Activated naive CD4-positive, alpha-beta T cell treated with anti-CD3 and anti-CD28 coated beads for 36 hours (primary cell): ENCODE data around the gene CCT6B. TPM values are rescaled to one million over a fixed set of nuclear protein-coding genes. Genes with fewer than 3 reads are reported as not detected.
"Not testable (repeated sequence)": the region's sequence is repeated elsewhere in the genome, so short reads cannot be mapped to it uniquely, and the experiment has no call there.

Experiments used
- CTCF ChIA-PET: fragments of 350-600 bp; sonication (Branson Sonifier 250); formaldehyde crosslinking; loops from one replicate; lab custom pipeline; 2021; ENCODE audit warnings: antibody characterized with exemption; lab: Charles Lee
- DNase-seq: peaks from one replicate; pipeline ENCODE4 v3.0.0-alpha.2; 2020
- H3K27ac Mint-ChIP-seq: one replicate; pipeline ENCODE4 v1.8.0; 2021; ENCODE audit warnings: mild to moderate bottlenecking, mixed read lengths
- H3K27me3 Mint-ChIP-seq: one replicate; pipeline ENCODE4 v1.8.0; 2021; ENCODE audit warnings: low read depth, mixed read lengths
- H3K36me3 Mint-ChIP-seq: one replicate; pipeline ENCODE4 v1.8.0; 2021; ENCODE audit warnings: low read depth, mixed read lengths
- H3K4me1 Mint-ChIP-seq: one replicate; pipeline ENCODE4 v1.8.0; 2021; ENCODE audit warnings: low read depth, mixed read lengths
- H3K4me3 Mint-ChIP-seq: one replicate; pipeline ENCODE4 v1.8.0; 2021; ENCODE audit warnings: mild to moderate bottlenecking, moderate library complexity, mixed read lengths
- H3K9me3 Mint-ChIP-seq: one replicate; pipeline ENCODE4 v1.8.0; 2021; ENCODE audit warnings: mixed read lengths
- intact Hi-C: fragments of 100-400 bp; cut with micrococcal nuclease; formaldehyde crosslinking; loops from one replicate; pipeline ENCODE4 v1.15.1; 2023
- total RNA-seq, 2 experiments: library from RNA; stranded (reverse); gene quantifications; one replicate each; pipeline ENCODE4 v1.2.3, GENCODE V29; 2021

The CCT6B gene
- total RNA-seq, 2 experiments from 2014 or later: 0.69 to 1.5 TPM

GRCh38 chr17:34979650-34980352, 18.5 kb upstream of the CCT6B start:
- Mint-ChIP-seq H3K27me3 (no peaks in the 10 kb centered on the region), H3K4me1 (peaks cover 40% of the 10 kb centered on the region), H3K9me3 (no peaks in the 10 kb centered on the region), H3K27ac (peak overlapping the region; percentile 97), H3K4me3 (peak overlapping the region; percentile 95), H3K36me3 (peaks cover 7% of the 10 kb centered on the region)
- intact Hi-C loops: loop anchor here (1.0 to 10.0 kb wide), 7 partner anchors 18 to 555 kb away; partner anchors contain the start of genes CCT6B and ZNF830
- DNase-seq: no peak
- CTCF ChIA-PET: interaction anchor here (0.6 to 1.4 kb wide), 3 partner anchors 16 to 133 kb away, joined by 3 to 6 read pairs (median 5); no protein-coding TSS in a partner anchor

GRCh38 chr17:34979153-34979552, 17.9 kb upstream of the CCT6B start:
- H3K9me3 Mint-ChIP-seq: no peaks in the 10 kb centered on the region
- DNase-seq: no peak
- no peak overlapping the region for H3K27ac Mint-ChIP-seq
- H3K36me3 Mint-ChIP-seq: peaks cover 7% of the 10 kb centered on the region
- peak overlapping the region; percentile 95 for H3K4me3 Mint-ChIP-seq
- CTCF ChIA-PET: interaction anchor here (0.6 to 1.2 kb wide), 4 partner anchors 11 to 392 kb away, joined by 3 to 5 read pairs (median 3); no protein-coding TSS in a partner anchor
- H3K27me3 Mint-ChIP-seq: no peaks in the 10 kb centered on the region
- H3K4me1 Mint-ChIP-seq: peaks cover 35% of the 10 kb centered on the region
- intact Hi-C loops: no loop called here

- no peak for DNase-seq
- no peaks in the 10 kb centered on the region for H3K9me3 Mint-ChIP-seq
- H3K4me1 Mint-ChIP-seq: peaks cover 8% of the 10 kb centered on the region
- CTCF ChIA-PET: interaction anchor here (0.9 kb wide), 1 partner anchor 123 kb away, joined by 4 read pairs; no protein-coding TSS in a partner anchor
- H3K36me3 Mint-ChIP-seq: no peaks in the 10 kb centered on the region
- no peak overlapping the region for H3K27ac Mint-ChIP-seq
- H3K27me3 Mint-ChIP-seq: no peaks in the 10 kb centered on the region
- intact Hi-C loops: no loop called here
- H3K4me3 Mint-ChIP-seq: no peak overlapping the region
Observed at GRCh38 chr17:34974794-34975785, 13.8 kb upstream of the CCT6B start.

GRCh38 chr17:34974179-34974578, 12.9 kb upstream of the CCT6B start:
- Mint-ChIP-seq H3K36me3 (peaks cover 2% of the 10 kb centered on the region), H3K4me3 (no peak overlapping the region), H3K27me3 (no peaks in the 10 kb centered on the region), H3K27ac (no peak overlapping the region), H3K9me3 (no peaks in the 10 kb centered on the region), H3K4me1 (peaks cover 1% of the 10 kb centered on the region)
- no peak for DNase-seq
- CTCF ChIA-PET: interaction anchor here (0.9 kb wide), 1 partner anchor 122 kb away, joined by 4 read pairs; no protein-coding TSS in a partner anchor
- intact Hi-C loops: no loop called here

- Mint-ChIP-seq H3K4me1 (peaks cover 14% of the 10 kb centered on the region), H3K9me3 (no peaks in the 10 kb centered on the region), H3K27ac (no peak overlapping the region), H3K4me3 (no peak overlapping the region), H3K27me3 (no peaks in the 10 kb centered on the region), H3K36me3 (peaks cover 6% of the 10 kb centered on the region)
- intact Hi-C loops: no loop called here
- no peak for DNase-seq
- CTCF ChIA-PET: interaction anchor here (1.2 kb wide), 1 partner anchor 10 kb away, joined by 3 read pairs; no protein-coding TSS in a partner anchor
Observed at GRCh38 chr17:34958438-34958837, 2.8 kb downstream of the CCT6B start.

- H3K36me3 Mint-ChIP-seq, H3K27ac Mint-ChIP-seq, DNase-seq, H3K4me3 Mint-ChIP-seq, CTCF ChIA-PET, intact Hi-C loops, H3K4me1 Mint-ChIP-seq, H3K27me3 Mint-ChIP-seq, H3K9me3 Mint-ChIP-seq: not testable (repeated sequence)
Observed at GRCh38 chr17:34950780-34951179, 10.5 kb downstream of the CCT6B start.

GRCh38 chr17:34930283-34930682, 31.0 kb downstream of the CCT6B start:
- intact Hi-C loops: no loop called here
- DNase-seq: no peak
- H3K27ac Mint-ChIP-seq: no peak overlapping the region
- H3K9me3 Mint-ChIP-seq: no peaks in the 10 kb centered on the region
- CTCF ChIA-PET: no interaction called here
- no peaks in the 10 kb centered on the region for H3K27me3 Mint-ChIP-seq
- H3K4me3 Mint-ChIP-seq: no peak overlapping the region
- no peaks in the 10 kb centered on the region for H3K4me1 Mint-ChIP-seq
- no peaks in the 10 kb centered on the region for H3K36me3 Mint-ChIP-seq

- intact Hi-C loops: no loop called here
- Mint-ChIP-seq H3K27ac (no peak overlapping the region), H3K27me3 (no peaks in the 10 kb centered on the region), H3K4me1 (no peaks in the 10 kb centered on the region), H3K9me3 (no peaks in the 10 kb centered on the region), H3K4me3 (no peak overlapping the region), H3K36me3 (no peaks in the 10 kb centered on the region)
- DNase-seq: no peak
- CTCF ChIA-PET: no interaction called here
Observed at GRCh38 chr17:34926661-34927060, 34.6 kb downstream of the CCT6B start.

- intact Hi-C loops: no loop called here
- H3K4me1 Mint-ChIP-seq: no peaks in the 10 kb centered on the region
- DNase-seq: no peak
- CTCF ChIA-PET: no interaction called here
- H3K9me3 Mint-ChIP-seq: no peaks in the 10 kb centered on the region
- no peak overlapping the region for H3K27ac Mint-ChIP-seq
- H3K27me3 Mint-ChIP-seq: no peaks in the 10 kb centered on the region
- H3K4me3 Mint-ChIP-seq: no peak overlapping the region
- H3K36me3 Mint-ChIP-seq: no peaks in the 10 kb centered on the region
Observed at GRCh38 chr17:34920676-34921075, 40.6 kb downstream of the CCT6B start.

- CTCF ChIA-PET: no interaction called here
- H3K4me3 Mint-ChIP-seq: no peak overlapping the region
- intact Hi-C loops: no loop called here
- H3K9me3 Mint-ChIP-seq: no peaks in the 10 kb centered on the region
- H3K4me1 Mint-ChIP-seq: no peaks in the 10 kb centered on the region
- no peaks in the 10 kb centered on the region for H3K36me3 Mint-ChIP-seq
- no peak for DNase-seq
- no peaks in the 10 kb centered on the region for H3K27me3 Mint-ChIP-seq
- H3K27ac Mint-ChIP-seq: no peak overlapping the region
Observed at GRCh38 chr17:34917381-34917780, 43.9 kb downstream of the CCT6B start.

- DNase-seq: no peak
- intact Hi-C loops: no loop called here
- CTCF ChIA-PET: no interaction called here
- H3K9me3 Mint-ChIP-seq: no peaks in the 10 kb centered on the region
- H3K4me3 Mint-ChIP-seq: no peak overlapping the region
- H3K36me3 Mint-ChIP-seq: no peaks in the 10 kb centered on the region
- no peak overlapping the region for H3K27ac Mint-ChIP-seq
- H3K27me3 Mint-ChIP-seq: no peaks in the 10 kb centered on the region
- H3K4me1 Mint-ChIP-seq: no peaks in the 10 kb centered on the region
Observed at GRCh38 chr17:34916120-34916519, 45.1 kb downstream of the CCT6B start.

GRCh38 chr17:34913001-34913400, 48.3 kb downstream of the CCT6B start:
- DNase-seq: no peak
- Mint-ChIP-seq H3K4me3 (no peak overlapping the region), H3K9me3 (no peaks in the 10 kb centered on the region), H3K27ac (no peak overlapping the region), H3K27me3 (no peaks in the 10 kb centered on the region), H3K36me3 (no peaks in the 10 kb centered on the region), H3K4me1 (no peaks in the 10 kb centered on the region)
- intact Hi-C loops: no loop called here
- CTCF ChIA-PET: interaction anchor here (0.7 kb wide), 1 partner anchor 397 kb away, joined by 3 read pairs; no protein-coding TSS in a partner anchor
